HG02852 (cell line): Measurements from ENCODE around the gene TOP1.

ENCODE experiments used
- ATAC-seq: cut with Tn5 transposase; IDR thresholded peaks from one replicate; pipeline ENCODE4 v1.9.1; 2021; ENCODE audit warnings: mild to moderate bottlenecking, moderate library complexity; ENCODE audit not compliant: unreplicated experiment

TOP1 gene

DNA sequence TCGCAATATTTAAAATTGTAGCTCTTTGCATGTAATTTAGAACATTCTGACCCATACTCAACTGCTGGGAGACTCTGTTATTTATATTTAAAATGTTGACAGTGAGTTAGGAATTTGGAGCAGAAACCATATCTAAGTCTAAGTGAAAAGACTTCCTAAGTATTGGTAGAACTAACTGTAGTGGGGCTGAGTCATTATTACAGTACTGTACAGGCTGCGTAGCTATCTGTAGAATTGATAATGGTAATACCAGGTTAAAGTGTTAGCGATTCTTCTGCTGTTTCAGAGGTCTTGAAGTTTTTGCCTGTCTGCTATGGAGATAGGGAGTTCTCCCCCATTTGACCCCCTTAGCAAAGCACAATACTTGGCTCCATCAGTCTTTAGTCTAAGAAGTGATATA lies 3.6 kb downstream of the TOP1 start:
- ATAC-seq: no peak

DNA sequence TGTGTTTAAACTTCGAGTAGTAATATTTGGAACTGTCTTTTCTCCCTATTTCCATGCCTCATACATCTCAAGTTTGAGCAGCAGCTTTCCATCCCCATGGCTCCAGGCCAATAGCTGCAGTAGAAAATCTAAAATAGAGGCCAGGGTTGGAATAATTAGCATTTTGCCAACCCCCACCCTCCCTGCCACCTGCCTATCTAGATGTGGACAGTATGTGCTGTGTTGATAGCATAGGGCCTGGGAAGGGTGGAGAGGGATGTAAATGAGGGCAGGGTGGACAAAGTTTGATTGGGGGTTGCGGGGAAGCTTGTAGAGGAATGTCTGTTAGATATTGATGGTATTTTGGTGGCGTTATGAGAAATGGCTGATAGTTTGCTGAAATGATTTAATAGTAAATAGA lies 5.6 kb downstream of the TOP1 start:
- ATAC-seq: no peak

DNA sequence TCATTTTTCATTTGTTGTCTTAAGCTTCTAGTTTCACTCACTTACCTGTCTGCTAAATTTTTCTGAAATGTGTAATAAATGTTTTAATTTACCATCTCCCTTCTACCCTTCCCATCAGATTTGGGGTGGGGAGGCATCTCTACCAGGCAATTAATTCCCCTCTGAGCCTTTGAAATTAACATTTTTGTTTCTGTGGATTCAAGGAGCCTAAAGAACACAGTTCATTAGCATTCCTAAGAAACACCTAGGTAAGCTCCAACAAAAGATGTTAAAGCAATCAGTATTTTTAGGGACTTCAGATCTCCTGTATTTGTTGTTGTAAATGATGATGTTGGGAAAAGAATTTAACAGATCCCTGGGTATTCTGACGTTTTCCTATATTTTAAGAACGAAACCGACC lies 6.6 kb downstream of the TOP1 start:
- ATAC-seq: no peak

DNA sequence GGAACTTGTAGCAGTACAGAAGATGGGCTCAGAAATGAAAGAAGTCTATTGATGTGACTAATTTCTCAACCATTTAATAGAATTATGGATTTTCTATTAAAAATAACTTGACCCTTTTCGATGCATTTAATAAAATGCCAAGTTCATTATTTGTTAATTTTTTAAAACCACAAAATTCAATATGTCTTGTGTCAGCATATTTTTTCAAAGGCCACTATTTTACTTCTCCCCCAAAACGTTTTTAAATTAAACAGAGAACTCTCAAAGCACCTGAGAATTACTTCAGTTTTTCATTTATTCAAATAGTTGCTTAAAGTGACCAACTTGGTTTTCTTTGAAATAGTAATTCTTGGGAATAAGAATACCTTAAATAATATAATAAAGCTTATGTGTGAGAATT lies 8.6 kb downstream of the TOP1 start:
- no peak for ATAC-seq

DNA sequence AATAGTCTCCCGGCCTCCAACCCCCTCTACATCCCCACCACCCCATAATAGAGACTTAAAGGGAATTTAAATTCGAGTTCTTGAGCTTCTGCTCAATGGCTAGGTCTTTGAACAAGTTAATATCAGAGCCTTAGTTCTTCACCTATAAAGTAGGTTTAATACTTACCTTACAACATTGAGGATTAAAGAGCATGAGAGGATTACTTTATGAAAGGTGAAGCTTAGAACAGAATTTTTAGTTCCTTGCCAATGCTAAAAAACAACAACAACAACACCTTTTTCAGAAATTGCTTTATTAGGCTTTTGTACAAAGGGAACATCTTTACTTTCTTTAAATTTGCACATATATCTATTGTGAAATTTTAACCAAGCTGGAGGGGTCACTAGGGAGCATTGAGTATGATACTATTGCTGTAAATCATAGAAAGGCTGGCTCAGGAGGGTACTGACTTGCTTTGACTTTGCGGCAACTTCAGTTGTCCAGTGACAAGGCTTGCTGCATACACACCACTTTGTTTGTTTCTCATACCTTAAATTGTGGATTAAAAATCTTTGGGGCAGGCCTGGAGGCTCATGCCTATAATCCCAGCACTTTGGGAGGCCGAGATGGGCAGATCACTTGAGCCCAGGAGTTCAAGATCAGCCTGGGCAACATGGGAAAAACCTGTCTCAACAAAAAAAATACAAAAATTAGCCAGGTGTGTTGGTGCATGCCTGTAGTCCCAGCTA lies 9.7 kb downstream of the TOP1 start:
- no peak for ATAC-seq

DNA sequence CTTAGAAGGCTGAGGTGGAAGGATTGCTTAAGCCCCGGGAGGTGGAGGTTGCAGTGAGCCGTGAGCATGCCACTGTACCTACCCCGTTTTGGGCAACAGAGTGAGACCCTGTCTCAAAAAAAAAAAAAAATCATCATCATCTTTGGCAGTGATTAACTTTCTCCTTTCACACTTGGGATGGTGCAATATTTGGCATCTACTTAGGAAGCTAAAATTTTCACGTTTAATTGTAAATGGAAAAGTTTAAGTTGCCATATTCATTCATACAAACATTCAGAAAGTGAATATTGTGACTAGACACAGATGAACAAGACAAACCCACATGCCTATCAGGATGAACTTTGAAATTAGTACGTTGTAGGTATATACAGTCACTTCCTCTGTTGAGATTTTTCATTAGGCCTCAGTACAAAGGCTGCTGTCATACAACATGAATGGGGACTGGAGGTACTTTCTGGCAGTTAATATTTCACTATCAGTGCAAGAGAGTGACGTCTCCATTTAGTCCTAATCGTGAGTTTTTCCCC lies 10.3 kb downstream of the TOP1 start:
- ATAC-seq: no peak

DNA sequence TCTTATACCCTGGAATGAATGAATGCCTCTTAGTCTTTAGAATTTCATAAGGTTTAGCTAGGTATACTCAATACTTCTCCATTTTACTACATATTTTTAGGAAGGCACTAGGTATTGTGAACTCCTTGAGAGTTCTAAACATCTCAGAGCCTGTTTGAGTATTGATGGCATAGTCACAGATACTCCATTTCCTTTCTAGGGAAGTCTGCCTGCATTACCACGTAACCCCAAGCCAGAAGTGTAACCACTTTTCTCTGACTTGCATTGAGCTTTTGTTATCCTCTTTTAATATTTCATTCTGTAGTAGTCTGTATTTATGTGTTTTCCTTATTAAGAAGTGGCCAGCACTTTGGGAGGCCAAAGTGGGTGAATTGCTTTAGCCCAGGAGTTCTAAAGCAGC lies 12.2 kb downstream of the TOP1 start:
- no peak for ATAC-seq

DNA sequence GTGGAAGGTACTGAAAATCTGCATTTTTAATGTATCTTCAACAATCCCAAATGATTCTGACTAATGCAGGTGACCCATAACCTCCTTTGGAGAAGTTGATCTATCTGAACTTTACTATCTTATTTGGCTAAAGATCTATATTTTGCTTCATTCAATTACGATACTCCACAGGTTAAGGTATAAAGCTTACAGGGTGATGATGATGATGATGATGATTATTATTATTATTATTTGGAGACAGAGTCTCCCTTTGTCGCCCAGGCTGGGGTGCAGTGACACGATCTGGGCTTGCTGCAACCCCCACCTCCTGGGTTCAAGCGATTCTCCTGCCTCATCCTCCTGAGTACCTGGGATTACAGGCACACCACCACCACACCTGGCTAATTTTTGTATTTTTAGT lies 13.1 kb downstream of the TOP1 start:
- no peak for ATAC-seq

DNA sequence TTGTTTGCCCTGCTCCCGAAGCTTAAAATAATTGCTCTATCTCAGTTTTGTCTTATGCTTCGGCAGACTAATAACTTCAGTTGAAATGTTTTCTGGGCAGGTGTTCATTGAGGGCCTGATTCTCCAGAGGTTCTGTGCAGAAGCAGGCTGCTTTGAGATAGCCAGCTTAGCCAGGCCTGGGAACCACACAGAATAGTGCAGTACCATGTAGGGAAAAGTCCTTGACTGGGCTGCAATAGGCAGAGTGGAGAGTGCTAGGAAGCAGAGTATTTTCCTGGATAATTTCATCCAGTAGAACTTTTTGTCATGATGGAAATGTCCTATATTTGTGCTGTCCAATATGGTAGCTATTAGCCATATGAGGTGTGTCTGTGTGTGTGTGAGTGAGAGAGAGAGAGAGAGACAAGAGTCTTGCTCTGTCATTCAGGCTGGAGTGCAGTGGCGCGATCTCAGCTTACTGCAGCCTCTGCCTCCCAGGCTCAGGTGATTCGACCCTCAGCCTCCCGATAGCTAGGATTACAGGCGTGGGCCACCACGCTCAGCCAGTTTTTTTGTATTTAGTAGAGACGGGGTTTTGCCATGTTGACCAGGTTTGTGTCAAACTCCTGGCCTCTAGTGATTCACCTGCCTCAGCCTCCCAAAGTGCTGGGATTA lies 15.9 kb downstream of the TOP1 start:
- no peak for ATAC-seq

DNA sequence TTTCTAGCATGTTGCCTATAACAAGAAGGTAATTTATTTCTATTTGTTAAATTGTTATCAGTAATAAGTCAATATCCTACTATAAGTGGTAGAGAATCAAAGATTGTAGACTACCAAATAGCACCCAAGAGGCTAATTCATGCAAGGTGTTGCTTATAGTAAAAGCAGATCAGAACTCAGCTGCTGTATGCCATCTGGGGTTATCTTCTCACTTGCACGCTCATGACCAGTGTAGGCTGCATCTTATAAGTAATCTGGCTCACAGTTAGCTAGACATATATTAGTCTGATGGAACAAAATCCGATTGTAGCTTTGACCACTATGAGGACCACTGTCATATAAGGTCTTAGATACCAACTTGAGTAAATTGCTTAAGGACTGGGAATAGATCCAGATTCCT lies 17.0 kb downstream of the TOP1 start:
- ATAC-seq: no peak

DNA sequence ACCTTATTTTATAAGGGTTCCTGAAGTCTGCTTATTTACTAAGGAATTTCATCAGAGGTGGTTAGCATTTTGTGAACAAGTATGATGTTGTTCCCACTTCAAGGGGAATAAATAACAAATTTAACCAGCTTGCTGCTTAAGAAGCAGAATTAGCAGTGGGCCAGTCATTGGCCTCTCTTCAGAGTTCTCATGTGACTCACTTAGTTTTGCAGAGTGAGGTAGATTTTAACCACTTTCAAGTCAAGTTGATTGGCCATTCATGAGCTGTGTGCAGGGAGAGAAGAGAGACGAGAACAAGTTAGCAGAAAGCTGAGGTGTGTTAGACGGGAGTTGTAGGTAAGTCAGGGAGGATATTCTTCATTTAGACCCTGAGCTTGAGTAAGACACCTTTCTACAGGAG lies 18.1 kb downstream of the TOP1 start:
- ATAC-seq: no peak

DNA sequence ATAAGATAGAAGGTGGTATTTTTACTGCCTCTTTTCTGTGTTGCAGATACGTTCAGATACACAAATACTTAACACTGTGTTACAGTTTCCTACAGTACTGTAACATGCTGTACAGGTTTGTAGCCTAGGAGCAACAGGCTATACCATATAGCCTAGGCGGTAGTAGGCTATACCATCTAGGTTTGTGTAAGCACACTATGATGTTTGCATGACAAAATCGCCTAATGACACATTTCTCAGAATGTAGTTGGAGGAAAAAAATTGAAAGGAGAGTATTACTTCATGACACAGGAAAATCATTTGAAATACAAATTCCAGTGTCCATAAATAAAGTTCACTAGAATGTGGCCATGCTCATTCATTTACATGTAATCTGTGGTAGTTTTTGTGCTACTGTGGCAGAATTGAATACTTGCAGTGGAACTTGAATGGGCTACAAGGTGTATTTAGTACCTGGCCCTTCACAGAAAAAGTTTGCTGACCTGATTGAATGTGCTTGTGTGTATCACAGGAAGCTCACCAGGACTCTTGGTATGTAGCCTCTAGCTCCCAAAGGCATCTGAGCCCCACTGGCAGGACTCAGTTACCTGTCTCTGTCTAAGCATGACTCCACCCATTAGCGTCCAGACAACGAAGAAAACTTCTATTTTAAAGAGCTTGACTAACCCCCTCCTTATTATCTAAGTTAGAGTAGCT lies 18.8 kb downstream of the TOP1 start:
- no peak for ATAC-seq

DNA sequence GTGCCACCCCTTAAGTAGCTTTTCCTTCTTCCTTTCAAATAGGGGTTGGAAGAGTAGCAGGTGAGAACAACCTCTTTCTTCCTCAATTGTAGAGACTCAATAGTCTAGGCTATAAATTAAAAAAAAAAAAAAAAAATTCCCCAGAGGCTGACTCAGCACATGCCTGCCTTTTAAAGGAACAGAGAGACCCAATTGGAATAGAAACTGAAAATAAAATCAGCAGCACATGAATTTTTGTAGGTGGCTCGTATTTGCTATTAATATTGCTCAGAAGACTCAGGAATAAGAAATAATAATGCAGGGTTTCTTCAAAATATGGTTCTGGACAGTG lies 19.3 kb downstream of the TOP1 start:
- ATAC-seq: no peak

DNA sequence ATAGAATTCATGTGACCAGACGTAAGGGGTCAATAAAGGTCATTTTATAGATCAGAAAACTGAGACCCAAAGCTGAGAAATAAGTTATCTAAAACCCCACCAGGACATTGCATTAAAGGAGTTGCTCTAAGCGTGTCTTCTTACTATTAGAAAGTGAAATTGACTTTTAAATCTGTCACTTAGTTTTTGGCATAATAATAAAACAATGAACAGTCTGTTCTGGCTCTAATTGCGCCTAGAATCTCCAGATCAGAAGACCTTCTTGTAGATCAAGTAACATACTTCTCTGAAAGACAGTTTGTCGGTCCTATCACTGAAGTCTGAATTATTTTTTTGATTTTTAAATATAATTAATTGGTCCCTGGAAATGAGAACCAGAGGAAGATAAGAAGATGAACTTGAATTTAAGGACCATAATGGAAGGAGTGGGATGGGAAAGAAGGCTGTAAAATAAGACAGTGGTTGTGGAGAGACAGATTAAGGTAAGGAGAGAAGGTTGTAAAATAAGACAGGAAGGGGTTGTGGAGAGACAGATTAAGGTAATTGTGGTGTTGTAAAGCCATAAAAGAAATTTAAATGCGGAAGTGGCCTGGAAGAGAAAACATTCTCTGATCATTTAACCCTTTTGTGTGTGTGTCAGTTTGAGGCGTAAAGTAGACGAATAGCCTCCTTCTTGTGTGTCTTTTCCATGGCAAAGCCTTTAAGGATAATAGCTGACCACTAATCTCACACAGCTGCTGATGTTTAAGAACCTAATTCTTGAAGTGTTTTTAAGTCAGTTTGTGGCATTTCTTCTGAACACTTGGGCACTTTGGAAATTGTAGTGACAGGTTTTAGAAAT lies 20.1 kb downstream of the TOP1 start:
- no peak for ATAC-seq

DNA sequence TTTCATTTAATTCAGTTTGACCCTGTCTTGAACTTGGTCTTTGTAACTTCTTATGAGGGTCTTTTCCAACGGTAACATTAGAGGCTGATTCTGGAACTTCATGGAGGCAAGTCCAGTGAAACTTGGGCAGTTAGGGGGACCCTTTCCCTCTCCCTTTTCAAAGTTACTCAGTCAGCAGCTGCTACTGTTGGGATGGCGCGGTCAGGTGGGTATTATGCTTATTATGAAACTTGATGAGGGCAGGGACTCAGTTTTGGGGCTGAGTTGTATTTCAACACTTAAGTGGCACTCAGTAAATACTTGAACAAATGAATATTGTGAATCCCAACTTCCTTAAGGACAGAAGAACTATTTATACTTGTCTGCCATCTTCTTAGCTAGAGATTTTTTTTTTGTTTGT lies 20.8 kb downstream of the TOP1 start:
- ATAC-seq: no peak

DNA sequence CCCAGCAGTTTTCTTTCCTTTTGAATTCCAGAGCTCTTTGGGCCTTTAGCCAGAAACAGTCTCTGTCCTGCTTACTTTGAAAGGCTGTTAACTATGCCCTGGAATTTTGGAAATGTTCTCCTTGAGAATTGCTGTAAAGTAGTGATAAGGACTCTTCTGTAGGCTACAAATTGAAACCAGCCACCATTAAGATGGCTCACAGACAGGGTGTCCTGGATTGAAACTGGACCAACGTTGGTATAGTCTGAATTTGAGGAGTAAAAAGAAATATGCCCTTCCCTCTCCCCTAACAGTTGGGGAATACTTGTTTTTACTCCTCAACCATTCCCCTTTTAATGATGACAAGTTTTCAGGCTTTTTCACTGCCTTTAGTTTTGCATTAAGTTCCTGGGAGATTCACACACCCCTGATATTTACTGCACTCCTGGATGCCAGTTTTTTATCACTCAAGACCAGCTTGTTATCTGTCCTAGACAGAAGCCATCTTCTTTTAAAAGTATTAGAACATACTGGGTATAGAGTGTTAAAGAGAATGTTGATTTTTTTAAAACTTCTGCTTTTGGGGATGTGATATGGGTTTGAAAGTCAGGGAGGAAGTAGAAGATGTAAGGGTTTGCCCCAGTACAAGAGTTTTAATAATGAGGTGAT lies 21.9 kb downstream of the TOP1 start:
- no peak for ATAC-seq

DNA sequence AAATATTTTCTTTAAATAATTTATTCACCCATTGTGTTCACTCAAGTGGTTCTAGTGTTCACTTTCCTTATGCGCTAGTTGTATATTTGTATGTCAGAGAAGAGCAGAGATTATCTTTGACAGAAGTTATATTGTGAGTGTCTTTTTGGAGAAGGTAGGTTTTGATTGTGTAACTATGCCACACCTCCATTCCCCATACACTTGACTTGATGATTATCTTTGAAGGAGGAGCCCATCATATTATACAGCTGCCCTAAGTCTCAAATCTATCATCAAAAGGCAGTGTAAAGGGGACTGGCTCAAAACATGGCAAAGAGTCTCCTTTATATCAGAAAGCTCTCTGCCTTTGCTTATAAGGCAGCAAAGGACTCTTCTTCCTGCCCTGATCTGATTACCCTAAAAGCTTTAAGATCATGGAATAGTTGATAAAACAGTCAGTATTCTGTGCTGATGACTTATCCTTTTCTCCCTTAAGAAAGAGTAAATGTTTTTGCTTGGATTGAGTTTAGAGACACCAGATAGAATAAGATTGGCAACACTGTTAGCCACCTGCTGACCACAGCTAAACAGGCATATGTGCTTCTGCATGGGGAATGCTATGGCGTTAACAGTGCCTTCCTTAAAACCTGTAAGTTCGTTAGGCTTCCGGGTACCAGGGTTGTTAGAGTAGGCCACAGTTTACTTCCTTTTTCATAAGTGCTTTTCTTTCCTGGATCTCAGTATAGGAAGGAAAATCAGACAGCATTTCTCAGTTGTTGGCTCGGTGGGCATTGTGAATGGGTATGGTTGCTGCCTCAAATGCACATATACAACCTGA lies 22.6 kb downstream of the TOP1 start:
- no peak for ATAC-seq

DNA sequence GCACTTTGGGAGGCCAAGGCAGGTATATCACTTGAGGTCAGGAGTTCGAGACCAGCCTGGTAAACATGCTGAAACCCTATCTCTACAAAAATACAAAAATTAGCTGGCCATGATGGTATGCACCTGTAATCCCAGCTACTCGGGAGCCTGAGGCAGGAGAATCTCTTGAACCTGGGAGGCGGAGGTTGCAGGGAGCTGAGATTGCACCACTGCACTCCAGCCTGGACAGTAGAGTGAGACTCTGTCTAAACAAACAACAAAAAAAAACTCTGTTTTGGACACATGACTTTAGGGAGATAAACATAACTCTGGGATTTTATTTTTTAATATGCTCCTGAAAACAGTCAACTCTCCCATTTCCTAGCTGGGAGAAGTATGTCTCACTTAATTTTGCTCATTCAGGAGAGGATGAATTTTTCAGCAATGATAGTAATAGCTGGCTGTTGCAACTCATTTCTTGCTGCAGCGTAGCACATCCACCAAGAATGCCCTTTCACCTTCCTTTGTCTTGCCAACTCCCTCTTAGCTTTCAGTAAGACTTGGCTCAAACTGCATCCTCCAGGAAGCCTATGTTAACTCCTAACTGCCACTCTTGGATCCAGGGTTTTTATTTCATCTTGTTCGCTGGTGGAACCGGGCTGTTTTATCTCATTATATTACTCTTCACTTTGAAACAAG lies 24.3 kb downstream of the TOP1 start:
- ATAC-seq: no peak

DNA sequence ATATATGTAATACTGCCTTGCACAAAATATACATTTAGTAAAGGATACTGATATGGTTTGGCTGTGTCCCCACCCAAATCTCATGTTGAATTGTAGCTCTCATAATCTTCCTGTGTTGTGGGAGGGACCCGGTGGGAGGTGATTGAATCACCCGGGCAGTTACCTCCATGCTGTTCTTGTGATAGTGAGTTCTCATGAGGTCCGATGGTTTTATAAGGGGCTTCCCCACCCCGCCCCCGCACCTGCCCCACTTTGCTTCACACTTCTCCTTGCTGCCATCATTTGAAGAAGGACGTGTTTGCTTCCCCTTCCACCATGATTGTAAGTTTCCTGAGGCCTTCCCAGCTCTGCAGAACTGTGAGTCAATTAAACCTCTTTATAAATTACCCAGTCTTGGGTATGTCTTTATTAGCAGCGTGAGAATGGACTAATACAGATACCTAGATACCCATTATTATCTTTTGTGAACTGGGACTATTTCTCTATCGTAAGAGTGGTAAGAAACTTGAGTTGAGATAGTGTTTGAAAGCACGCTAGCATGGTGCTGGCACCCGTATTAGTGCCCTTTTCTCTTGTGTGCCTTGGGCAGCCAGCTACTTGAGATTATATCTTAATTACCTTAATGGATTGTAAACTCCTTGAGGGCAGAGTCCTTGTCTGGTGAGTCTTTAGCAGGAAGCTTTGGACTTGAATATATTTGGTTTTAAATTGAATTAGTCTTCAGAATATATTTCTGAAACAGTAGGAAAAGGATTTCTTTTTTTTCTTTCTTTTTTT lies 25.6 kb downstream of the TOP1 start:
- ATAC-seq: no peak
